Measurements from ENCODE around the gene ACP4. TPM values are rescaled to one million over a fixed set of nuclear protein-coding genes. Genes with fewer than 3 reads are reported as not detected.

ACP4 gene
- total and polyA plus RNA-seq, 2 experiments from 2014 or later = not detected

DNA sequence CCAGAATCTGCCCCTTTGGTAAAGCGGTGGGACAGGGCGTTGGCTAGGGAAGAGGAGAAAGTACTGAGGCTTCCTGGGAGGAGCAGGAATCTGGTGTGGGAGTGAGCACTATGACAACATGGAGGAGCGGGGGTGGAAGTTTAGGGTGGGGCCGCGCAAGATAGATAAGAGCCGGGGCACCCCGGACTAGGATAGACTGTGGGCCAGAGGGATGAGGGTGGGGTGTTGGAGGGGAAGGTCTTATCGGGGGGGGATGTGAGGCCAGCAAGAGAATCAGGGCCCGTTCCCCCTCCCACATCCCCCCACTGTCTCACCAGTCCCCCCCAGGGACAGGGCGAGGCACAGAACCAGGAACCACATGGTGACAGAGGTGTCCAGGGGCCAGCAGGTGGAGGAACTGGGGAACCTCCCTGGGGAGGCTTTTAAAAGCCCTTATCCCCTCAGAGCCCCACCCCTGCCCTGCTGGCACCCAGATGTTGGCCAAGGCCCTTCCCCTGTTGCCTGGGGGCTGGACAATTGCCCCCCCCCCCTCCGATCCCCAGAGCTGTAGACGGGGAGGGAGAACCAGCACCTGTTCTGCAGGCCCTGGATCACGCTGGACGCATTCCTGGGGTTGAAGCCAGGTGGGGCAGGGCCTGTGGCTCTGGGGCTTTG, 33.3 kb downstream of the ACP4 start, which contains the start of gene KLK1:
Gene KLK1, minus strand, starts transcription at position 399 of the 654 bp plus-strand sequence. Its CDS starts 39 bp downstream, at position 360.
- Histone ChIP-seq H3K27ac (ENCODE audit: low read depth) (no peak within 1 kb of the TSS), H2AFZ (no peak within 1 kb of the TSS), H3K36me3 (ENCODE audit: insufficient read depth) (no peaks in the 10 kb centered on the region), H3K4me2 (no peak within 1 kb of the TSS), H3K79me2 (replicated peaks; ENCODE audit: insufficient read depth) (no peaks in the 10 kb centered on the region), H3K4me3 (no peak within 1 kb of the TSS), H3K27me3 (ENCODE audit: insufficient read depth) (peaks cover 43% of the 10 kb centered on the region), H4K20me1 (replicated peaks; ENCODE audit: insufficient read depth) (no peaks in the 10 kb centered on the region), H3K4me1 (ENCODE audit: insufficient read depth) (peaks cover 18% of the 10 kb centered on the region), H3K9me2 (ENCODE audit: insufficient read depth) (no peaks in the 10 kb centered on the region), H3F3A (replicated peaks; ENCODE audit: low read depth) (no peaks in the 10 kb centered on the region)
- DNase-seq (ENCODE audit: low spot score) (no peak), ATAC-seq (no peak)
- TF ChIP-seq NANOG (IDR thresholded peaks at IDR 0.05; ENCODE audit: borderline replicate concordance) (no peak), JUNB (IDR thresholded peaks at IDR 0.05; ENCODE audit: unreplicated experiment) (no peak), POLR2AphosphoS5 (IDR thresholded peaks at IDR 0.05; ENCODE audit: low read depth) (no peak), CREB1 (CRISPR knock-in tag; IDR thresholded peaks at IDR 0.05; ENCODE audit: low read depth) (no peak), EZH2 (IDR thresholded peaks at IDR 0.05; ENCODE audit: low read depth, unreplicated experiment) (no peak), STAT1 (IDR thresholded peaks at IDR 0.05; ENCODE audit: unreplicated experiment) (no peak), ZNF114 (CRISPR knock-in tag; IDR thresholded peaks at IDR 0.05) (no peak), ZNF331 (CRISPR knock-in tag; IDR thresholded peaks at IDR 0.05; ENCODE audit: low read depth) (no peak), EZH2phosphoT487 (IDR thresholded peaks at IDR 0.05; ENCODE audit: unreplicated experiment) (no peak)
- TF ChIP-seq, protein P1, sequence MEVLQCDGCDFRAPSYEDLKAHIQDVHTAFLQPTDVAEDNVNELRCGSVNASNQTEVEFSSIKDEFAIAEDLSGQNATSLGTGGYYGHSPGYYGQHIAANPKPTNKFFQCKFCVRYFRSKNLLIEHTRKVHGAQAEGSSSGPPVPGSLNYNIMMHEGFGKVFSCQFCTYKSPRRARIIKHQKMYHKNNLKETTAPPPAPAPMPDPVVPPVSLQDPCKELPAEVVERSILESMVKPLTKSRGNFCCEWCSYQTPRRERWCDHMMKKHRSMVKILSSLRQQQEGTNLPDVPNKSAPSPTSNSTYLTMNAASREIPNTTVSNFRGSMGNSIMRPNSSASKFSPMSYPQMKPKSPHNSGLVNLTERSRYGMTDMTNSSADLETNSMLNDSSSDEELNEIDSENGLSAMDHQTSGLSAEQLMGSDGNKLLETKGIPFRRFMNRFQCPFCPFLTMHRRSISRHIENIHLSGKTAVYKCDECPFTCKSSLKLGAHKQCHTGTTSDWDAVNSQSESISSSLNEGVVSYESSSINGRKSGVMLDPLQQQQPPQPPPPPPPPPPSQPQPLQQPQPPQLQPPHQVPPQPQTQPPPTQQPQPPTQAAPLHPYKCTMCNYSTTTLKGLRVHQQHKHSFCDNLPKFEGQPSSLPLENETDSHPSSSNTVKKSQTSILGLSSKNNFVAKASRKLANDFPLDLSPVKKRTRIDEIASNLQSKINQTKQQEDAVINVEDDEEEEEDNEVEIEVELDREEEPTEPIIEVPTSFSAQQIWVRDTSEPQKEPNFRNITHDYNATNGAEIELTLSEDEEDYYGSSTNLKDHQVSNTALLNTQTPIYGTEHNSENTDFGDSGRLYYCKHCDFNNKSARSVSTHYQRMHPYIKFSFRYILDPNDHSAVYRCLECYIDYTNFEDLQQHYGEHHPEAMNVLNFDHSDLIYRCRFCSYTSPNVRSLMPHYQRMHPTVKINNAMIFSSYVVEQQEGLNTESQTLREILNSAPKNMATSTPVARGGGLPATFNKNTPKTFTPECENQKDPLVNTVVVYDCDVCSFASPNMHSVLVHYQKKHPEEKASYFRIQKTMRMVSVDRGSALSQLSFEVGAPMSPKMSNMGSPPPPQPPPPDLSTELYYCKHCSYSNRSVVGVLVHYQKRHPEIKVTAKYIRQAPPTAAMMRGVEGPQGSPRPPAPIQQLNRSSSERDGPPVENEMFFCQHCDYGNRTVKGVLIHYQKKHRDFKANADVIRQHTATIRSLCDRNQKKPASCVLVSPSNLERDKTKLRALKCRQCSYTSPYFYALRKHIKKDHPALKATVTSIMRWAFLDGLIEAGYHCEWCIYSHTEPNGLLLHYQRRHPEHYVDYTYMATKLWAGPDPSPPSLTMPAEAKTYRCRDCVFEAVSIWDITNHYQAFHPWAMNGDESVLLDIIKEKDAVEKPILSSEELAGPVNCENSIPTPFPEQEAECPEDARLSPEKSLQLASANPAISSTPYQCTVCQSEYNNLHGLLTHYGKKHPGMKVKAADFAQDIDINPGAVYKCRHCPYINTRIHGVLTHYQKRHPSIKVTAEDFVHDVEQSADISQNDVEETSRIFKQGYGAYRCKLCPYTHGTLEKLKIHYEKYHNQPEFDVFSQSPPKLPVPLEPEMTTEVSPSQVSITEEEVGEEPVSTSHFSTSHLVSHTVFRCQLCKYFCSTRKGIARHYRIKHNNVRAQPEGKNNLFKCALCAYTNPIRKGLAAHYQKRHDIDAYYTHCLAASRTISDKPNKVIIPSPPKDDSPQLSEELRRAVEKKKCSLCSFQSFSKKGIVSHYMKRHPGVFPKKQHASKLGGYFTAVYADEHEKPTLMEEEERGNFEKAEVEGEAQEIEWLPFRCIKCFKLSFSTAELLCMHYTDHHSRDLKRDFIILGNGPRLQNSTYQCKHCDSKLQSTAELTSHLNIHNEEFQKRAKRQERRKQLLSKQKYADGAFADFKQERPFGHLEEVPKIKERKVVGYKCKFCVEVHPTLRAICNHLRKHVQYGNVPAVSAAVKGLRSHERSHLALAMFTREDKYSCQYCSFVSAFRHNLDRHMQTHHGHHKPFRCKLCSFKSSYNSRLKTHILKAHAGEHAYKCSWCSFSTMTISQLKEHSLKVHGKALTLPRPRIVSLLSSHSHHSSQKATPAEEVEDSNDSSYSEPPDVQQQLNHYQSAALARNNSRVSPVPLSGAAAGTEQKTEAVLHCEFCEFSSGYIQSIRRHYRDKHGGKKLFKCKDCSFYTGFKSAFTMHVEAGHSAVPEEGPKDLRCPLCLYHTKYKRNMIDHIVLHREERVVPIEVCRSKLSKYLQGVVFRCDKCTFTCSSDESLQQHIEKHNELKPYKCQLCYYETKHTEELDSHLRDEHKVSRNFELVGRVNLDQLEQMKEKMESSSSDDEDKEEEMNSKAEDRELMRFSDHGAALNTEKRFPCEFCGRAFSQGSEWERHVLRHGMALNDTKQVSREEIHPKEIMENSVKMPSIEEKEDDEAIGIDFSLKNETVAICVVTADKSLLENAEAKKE (CRISPR knock-in tag; IDR thresholded peaks at IDR 0.05) = no peak
- TF ChIP-seq, protein P2, sequence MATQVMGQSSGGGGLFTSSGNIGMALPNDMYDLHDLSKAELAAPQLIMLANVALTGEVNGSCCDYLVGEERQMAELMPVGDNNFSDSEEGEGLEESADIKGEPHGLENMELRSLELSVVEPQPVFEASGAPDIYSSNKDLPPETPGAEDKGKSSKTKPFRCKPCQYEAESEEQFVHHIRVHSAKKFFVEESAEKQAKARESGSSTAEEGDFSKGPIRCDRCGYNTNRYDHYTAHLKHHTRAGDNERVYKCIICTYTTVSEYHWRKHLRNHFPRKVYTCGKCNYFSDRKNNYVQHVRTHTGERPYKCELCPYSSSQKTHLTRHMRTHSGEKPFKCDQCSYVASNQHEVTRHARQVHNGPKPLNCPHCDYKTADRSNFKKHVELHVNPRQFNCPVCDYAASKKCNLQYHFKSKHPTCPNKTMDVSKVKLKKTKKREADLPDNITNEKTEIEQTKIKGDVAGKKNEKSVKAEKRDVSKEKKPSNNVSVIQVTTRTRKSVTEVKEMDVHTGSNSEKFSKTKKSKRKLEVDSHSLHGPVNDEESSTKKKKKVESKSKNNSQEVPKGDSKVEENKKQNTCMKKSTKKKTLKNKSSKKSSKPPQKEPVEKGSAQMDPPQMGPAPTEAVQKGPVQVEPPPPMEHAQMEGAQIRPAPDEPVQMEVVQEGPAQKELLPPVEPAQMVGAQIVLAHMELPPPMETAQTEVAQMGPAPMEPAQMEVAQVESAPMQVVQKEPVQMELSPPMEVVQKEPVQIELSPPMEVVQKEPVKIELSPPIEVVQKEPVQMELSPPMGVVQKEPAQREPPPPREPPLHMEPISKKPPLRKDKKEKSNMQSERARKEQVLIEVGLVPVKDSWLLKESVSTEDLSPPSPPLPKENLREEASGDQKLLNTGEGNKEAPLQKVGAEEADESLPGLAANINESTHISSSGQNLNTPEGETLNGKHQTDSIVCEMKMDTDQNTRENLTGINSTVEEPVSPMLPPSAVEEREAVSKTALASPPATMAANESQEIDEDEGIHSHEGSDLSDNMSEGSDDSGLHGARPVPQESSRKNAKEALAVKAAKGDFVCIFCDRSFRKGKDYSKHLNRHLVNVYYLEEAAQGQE (IDR thresholded peaks at IDR 0.05; ENCODE audit: unreplicated experiment) = no peak
- TF ChIP-seq, protein P3, sequence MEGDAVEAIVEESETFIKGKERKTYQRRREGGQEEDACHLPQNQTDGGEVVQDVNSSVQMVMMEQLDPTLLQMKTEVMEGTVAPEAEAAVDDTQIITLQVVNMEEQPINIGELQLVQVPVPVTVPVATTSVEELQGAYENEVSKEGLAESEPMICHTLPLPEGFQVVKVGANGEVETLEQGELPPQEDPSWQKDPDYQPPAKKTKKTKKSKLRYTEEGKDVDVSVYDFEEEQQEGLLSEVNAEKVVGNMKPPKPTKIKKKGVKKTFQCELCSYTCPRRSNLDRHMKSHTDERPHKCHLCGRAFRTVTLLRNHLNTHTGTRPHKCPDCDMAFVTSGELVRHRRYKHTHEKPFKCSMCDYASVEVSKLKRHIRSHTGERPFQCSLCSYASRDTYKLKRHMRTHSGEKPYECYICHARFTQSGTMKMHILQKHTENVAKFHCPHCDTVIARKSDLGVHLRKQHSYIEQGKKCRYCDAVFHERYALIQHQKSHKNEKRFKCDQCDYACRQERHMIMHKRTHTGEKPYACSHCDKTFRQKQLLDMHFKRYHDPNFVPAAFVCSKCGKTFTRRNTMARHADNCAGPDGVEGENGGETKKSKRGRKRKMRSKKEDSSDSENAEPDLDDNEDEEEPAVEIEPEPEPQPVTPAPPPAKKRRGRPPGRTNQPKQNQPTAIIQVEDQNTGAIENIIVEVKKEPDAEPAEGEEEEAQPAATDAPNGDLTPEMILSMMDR (conservative IDR thresholded peaks at IDR 0.05; ENCODE audit: low read depth in 2 of 2) = no peak
- TF ChIP-seq, protein P4, sequence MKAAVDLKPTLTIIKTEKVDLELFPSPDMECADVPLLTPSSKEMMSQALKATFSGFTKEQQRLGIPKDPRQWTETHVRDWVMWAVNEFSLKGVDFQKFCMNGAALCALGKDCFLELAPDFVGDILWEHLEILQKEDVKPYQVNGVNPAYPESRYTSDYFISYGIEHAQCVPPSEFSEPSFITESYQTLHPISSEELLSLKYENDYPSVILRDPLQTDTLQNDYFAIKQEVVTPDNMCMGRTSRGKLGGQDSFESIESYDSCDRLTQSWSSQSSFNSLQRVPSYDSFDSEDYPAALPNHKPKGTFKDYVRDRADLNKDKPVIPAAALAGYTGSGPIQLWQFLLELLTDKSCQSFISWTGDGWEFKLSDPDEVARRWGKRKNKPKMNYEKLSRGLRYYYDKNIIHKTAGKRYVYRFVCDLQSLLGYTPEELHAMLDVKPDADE (IDR thresholded peaks at IDR 0.05) = no peak
- Mint-ChIP-seq H3K27me3 (ENCODE audit: insufficient read depth, low read depth, poor library complexity) (peaks cover 32% of the 10 kb centered on the region), H3K9me3 (peaks cover 10% of the 10 kb centered on the region; the same call in 1 of the 3 replicates), H3K4me3 (no peak within 1 kb of the TSS; the same call in 2 of the 3 replicates), H3K27ac (no peak within 1 kb of the TSS), H3K4me1 (peaks cover 25% of the 10 kb centered on the region), H3K36me3 (ENCODE audit: low read depth) (peaks cover 3% of the 10 kb centered on the region; the same call in 1 of the 3 replicates)

Measured in GM23338 (cell line).